BJ (cell line): ENCODE data around the gene COPZ2. TPM values are rescaled to one million over a fixed set of nuclear protein-coding genes. Genes with fewer than 3 reads are reported as not detected.
"Not testable (repeated sequence)": the region's sequence is repeated elsewhere in the genome, so short reads cannot be mapped to it uniquely, and the experiment has no call there.

Experiments
- CTCF ChIA-PET: fragments of 350-600 bp; formaldehyde crosslinking; extraction: SDS; loops from one replicate; lab custom pipeline; 2021; ENCODE audit warnings: antibody characterized with exemption, inconsistent platforms; lab: Yijun Ruan, JAX
- POLR2A ChIA-PET: fragments of 300-600 bp; sonication (Branson Sonifier 250); formaldehyde crosslinking; extraction: SDS; loops from one replicate; lab custom pipeline; 2021; ENCODE audit warnings: antibody characterized with exemption; lab: Charles Lee
- DNase-seq: peaks from one replicate; pipeline ENCODE4 v3.0.0-alpha.2; 2011; ENCODE audit warnings: low read depth
- H3K27me3 ChIP-seq: 2 replicates; pipeline ENCODE4 v1.6.0; 2011; ENCODE audit warnings: low read length; ENCODE audit not compliant: control insufficient read depth, insufficient read depth
- H3K36me3 ChIP-seq: 2 replicates; pipeline ENCODE4 v1.5.1; 2011; ENCODE audit warnings: low read length; ENCODE audit not compliant: control insufficient read depth, insufficient read depth
- H3K4me3 ChIP-seq: 2 replicates; pipeline ENCODE4 v1.5.1; 2011; ENCODE audit warnings: low read depth, mild to moderate bottlenecking, control low read depth, low read length
- CTCF ChIP-seq: IDR thresholded peaks from 2 replicates; pipeline ENCODE4 v1.5.1; 2011; ENCODE audit warnings: low read depth, mild to moderate bottlenecking, control low read depth, inconsistent platforms, low read length, moderate library complexity; ENCODE audit not compliant: insufficient read depth
- polyA plus RNA-seq: library from polyadenylated mRNA; depleted of rRNA; stranded (reverse); fragments of >200 nt; gene quantifications from 2 replicates; pipeline ENCODE4 v1.2.3, GENCODE V29; 2011

Gene COPZ2
- polyA plus RNA-seq, 1 experiment, result 132 TPM

- CTCF ChIA-PET, result interaction anchor here (6.9 kb wide), 1 partner anchor 13 kb away, joined by 64 read pairs; no protein-coding TSS in a partner anchor
- Histone ChIP-seq H3K4me3 (no peak overlapping the region), H3K36me3 (0 out of 2 replicates have a peak, but pooled peaks cover 1% of the 10 kb centered on the region), H3K27me3 (no peaks in the 10 kb centered on the region)
- DNase-seq, result no peak
- POLR2A ChIA-PET, result no interaction called here
- TF ChIP-seq CTCF, result no peak
These were observed 1.1 kb upstream of the COPZ2 start for GRCh38 chr17:48038687-48039086.

GRCh38 chr17:48037838-48038323 lies 284 bp upstream of the COPZ2 start:
- H3K4me3 ChIP-seq, result peak overlapping the region; percentile 78
- no peak for DNase-seq
- H3K36me3 ChIP-seq, result peaks cover 4% of the 10 kb centered on the region; the same call in 1 of the 2 replicates
- ChIA-PET CTCF (interaction anchor here (0.9 to 6.9 kb wide), 3 partner anchors 11 to 30 kb away, joined by 3 to 64 read pairs (median 20); partner anchors contain the start of gene NFE2L1), POLR2A (no interaction called here)
- no peaks in the 10 kb centered on the region for H3K27me3 ChIP-seq
- no peak for TF ChIP-seq CTCF

GRCh38 chr17:48036693-48037035 lies 933 bp downstream of the COPZ2 start:
- H3K27me3 ChIP-seq, result no peaks in the 10 kb centered on the region
- peak overlapping the region; percentile 78 for H3K4me3 ChIP-seq
- TF ChIP-seq CTCF, result no peak
- ChIA-PET CTCF (interaction anchor here (0.8 to 6.9 kb wide), 12 partner anchors 8 to 43 kb away, joined by 3 to 64 read pairs (median 6); partner anchors contain the start of gene NFE2L1), POLR2A (no interaction called here)
- no peak for DNase-seq
- peaks cover 8% of the 10 kb centered on the region for H3K36me3 ChIP-seq

- H3K27me3 ChIP-seq, H3K4me3 ChIP-seq, H3K36me3 ChIP-seq, POLR2A ChIA-PET, DNase-seq: not testable (repeated sequence)
- CTCF ChIA-PET, result interaction anchor here (0.7 to 6.9 kb wide), 6 partner anchors 9 to 85 kb away, joined by 3 to 64 read pairs (median 4); no protein-coding TSS in a partner anchor
These were observed 2.9 kb downstream of the COPZ2 start for GRCh38 chr17:48034734-48035133.

- DNase-seq, result no peak
- Histone ChIP-seq H3K36me3 (peaks cover 8% of the 10 kb centered on the region), H3K4me3 (no peak overlapping the region), H3K27me3 (no peaks in the 10 kb centered on the region)
- ChIA-PET CTCF (interaction anchor here (2.3 to 7.9 kb wide), 2 partner anchors 36 to 45 kb away, joined by 8 to 200 read pairs; no protein-coding TSS in a partner anchor), POLR2A (interaction anchor here (0.6 kb wide), 1 partner anchor 43 kb away, joined by 3 read pairs; no protein-coding TSS in a partner anchor)
- TF ChIP-seq CTCF, result no peak
These were observed 5.6 kb downstream of the COPZ2 start for GRCh38 chr17:48031966-48032365.
